Bladder microvascular endothelial cell (primary cell): Measurements from ENCODE around the gene ZFYVE1. TPM values are rescaled to one million over a fixed set of nuclear protein-coding genes. Genes with fewer than 3 reads are reported as not detected.

ENCODE experiments used
- total RNA-seq: library from RNA; depleted of rRNA; stranded (reverse); fragments of >200 nt; gene quantifications from 2 replicates; pipeline ENCODE4 v1.2.3, GENCODE V29; 2014

The ZFYVE1 gene, protein sequence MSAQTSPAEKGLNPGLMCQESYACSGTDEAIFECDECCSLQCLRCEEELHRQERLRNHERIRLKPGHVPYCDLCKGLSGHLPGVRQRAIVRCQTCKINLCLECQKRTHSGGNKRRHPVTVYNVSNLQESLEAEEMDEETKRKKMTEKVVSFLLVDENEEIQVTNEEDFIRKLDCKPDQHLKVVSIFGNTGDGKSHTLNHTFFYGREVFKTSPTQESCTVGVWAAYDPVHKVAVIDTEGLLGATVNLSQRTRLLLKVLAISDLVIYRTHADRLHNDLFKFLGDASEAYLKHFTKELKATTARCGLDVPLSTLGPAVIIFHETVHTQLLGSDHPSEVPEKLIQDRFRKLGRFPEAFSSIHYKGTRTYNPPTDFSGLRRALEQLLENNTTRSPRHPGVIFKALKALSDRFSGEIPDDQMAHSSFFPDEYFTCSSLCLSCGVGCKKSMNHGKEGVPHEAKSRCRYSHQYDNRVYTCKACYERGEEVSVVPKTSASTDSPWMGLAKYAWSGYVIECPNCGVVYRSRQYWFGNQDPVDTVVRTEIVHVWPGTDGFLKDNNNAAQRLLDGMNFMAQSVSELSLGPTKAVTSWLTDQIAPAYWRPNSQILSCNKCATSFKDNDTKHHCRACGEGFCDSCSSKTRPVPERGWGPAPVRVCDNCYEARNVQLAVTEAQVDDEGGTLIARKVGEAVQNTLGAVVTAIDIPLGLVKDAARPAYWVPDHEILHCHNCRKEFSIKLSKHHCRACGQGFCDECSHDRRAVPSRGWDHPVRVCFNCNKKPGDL
- 11.2 and 29.9 TPM in 2 replicates for total RNA-seq

DNA sequence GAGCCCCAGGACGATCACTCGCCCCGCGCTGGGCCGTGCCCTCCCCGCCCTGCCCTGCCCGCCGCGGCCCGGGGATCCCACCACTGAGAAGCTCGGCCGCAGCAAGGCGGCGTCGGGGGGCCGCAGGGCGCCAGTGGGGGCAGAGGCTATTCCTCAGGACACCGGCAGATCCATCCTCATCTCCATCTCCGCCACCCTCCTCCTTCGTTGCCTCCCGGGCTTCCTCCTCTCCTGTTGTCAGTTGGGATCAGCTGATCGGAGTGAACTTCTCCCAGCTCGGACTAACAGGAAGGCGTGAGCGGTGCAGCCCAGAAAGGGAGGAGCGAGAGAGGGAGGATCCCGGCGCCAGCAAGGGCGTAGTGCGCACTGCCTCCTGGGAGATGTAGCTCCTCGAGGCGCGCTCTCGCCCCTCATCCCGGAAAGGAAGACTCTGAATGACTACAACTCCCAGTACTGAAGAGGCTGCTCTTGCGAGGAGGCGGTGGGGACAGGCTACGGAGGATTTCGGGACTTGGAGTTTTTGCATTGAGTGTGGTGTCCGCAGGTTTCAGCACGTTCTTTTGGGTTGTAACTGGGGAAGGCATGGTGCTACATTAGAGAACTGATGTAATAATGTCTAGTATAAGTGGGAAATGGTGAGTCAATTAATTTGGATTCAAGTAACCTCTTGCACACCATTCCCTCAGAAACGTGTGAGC lies at the start of gene ZFYVE1:
Gene ZFYVE1, minus strand, starts transcription at position 262 of the 698 bp plus-strand sequence. CDS start 2,598 bp downstream, outside the sequence.

GRCh38 chr14:73058224-73058921 lies 31.5 kb upstream of the ZFYVE1 start, which contains the start of gene RBM25:
Gene RBM25 (plus strand): TSS chr14:73058534. CDS start chr14:73071642, 13,108 bp downstream.

GRCh38 chr14:72926292-72927028 lies 100.4 kb downstream of the ZFYVE1 start, which contains the start of gene DCAF4:
Gene DCAF4 (plus strand): TSS chr14:72926464. CDS start chr14:72937979, 11,515 bp downstream.

Other genes with a start within 250 kb of the ZFYVE1 start
- 0.97 and 11.4 TPM in 2 replicates for gene DPF3, start 133.0 kb downstream of the ZFYVE1 start, total RNA-seq
- gene DCAF4, start 100.6 kb downstream of the ZFYVE1 start, total RNA-seq: 5.3 and 12.7 TPM in 2 replicates
- 18.6 and 51.2 TPM in 2 replicates for gene RBM25, start 31.4 kb upstream of the ZFYVE1 start, total RNA-seq
- 28.0 and 45.7 TPM in 2 replicates for gene PSEN1, start 109.4 kb upstream of the ZFYVE1 start, total RNA-seq
- gene PAPLN, start 210.4 kb upstream of the ZFYVE1 start, total RNA-seq: 7.8 and 73.1 TPM in 2 replicates